MCF 10A (cell line): ENCODE results near the gene TTLL8. TPM values are rescaled to one million over a fixed set of nuclear protein-coding genes. Genes with fewer than 3 reads are reported as not detected.

ENCODE experiments used
- Bru-seq: library from RNA; stranded (reverse); fragments of 400-500 nt; gene quantifications from one replicate; lab custom pipeline; 2021; lab: Mats Ljungman, UMichigan
- BruChase-seq, 2 experiments: library from RNA; stranded (reverse); fragments of 400-500 nt; gene quantifications; one replicate each; lab custom pipeline; 2021; lab: Mats Ljungman, UMichigan
- BruUV-seq: library from RNA; stranded (reverse); fragments of 400-500 nt; replicated peaks from 2 replicates; lab custom pipeline; 2021; lab: Mats Ljungman, UMichigan
- CTCF ChIA-PET: fragments of 300-600 bp; sonication (Branson Sonifier 250); formaldehyde crosslinking; extraction: SDS; loops from one replicate; lab custom pipeline; 2021; ENCODE audit warnings: antibody characterized with exemption, inconsistent platforms; lab: Yijun Ruan, JAX
- POLR2A ChIA-PET: fragments of 300-600, 350-650 bp; sonication (Branson Sonifier 250); formaldehyde crosslinking; extraction: SDS; loops from one replicate; lab custom pipeline; 2020; ENCODE audit warnings: antibody characterized with exemption, inconsistent platforms; lab: Yijun Ruan, JAX
- DNase-seq: peaks from one replicate; pipeline ENCODE4 v3.0.0-alpha.2; 2018; ENCODE audit not compliant: unreplicated experiment
- H3K27ac Mint-ChIP-seq: one replicate; pipeline ENCODE4 v1.8.0; 2022; ENCODE audit warnings: mild to moderate bottlenecking, low read depth, mixed read lengths; ENCODE audit not compliant: unreplicated experiment
- H3K27me3 Mint-ChIP-seq: one replicate; pipeline ENCODE4 v1.8.0; 2022; ENCODE audit warnings: mixed read lengths; ENCODE audit not compliant: insufficient read depth, unreplicated experiment
- H3K36me3 Mint-ChIP-seq: one replicate; pipeline ENCODE4 v1.8.0; 2022; ENCODE audit warnings: mild to moderate bottlenecking, moderate library complexity, mixed read lengths; ENCODE audit not compliant: insufficient read depth, unreplicated experiment
- H3K4me1 Mint-ChIP-seq: one replicate; pipeline ENCODE4 v1.8.0; 2022; ENCODE audit warnings: mixed read lengths; ENCODE audit not compliant: insufficient read depth, unreplicated experiment
- H3K4me3 Mint-ChIP-seq: one replicate; pipeline ENCODE4 v1.8.0; 2022; ENCODE audit warnings: mild to moderate bottlenecking, moderate library complexity, mixed read lengths; ENCODE audit not compliant: unreplicated experiment
- H3K9me3 Mint-ChIP-seq: one replicate; pipeline ENCODE4 v1.8.0; 2022; ENCODE audit warnings: mixed read lengths; ENCODE audit not compliant: unreplicated experiment
- intact Hi-C: fragments of 100-400 bp; cut with micrococcal nuclease; formaldehyde crosslinking; loops from 2 replicates; pipeline ENCODE4 v1.14.1; 2022
- long read RNA-seq: library from polyadenylated mRNA; stranded (forward); transcript quantifications from one replicate; pipeline ENCODE4 v2.0.0, GENCODE V29; 2022
- total RNA-seq: library from RNA; stranded (reverse); gene quantifications from 2 replicates; pipeline ENCODE4 v1.2.3, GENCODE V29; 2022
- TF ChIP-seq, protein P1 (sequence below): fragments of 200-600 bp; IDR thresholded peaks from one replicate; pipeline ENCODE4 v1.8.0; 2022; ENCODE audit warnings: antibody characterized with exemption, mild to moderate bottlenecking; ENCODE audit not compliant: unreplicated experiment

Gene TTLL8
- total RNA-seq (not detected in 2 replicates), Bru-seq, nascent RNA (not detected), BruChase-seq, experiment 1, labeled RNA remaining after a 6-hour chase (not detected), BruChase-seq, experiment 2, labeled RNA remaining after a 2-hour chase (percentile 3 among the genes with signal in this experiment)
- long read RNA-seq: 0 reads

DNA sequence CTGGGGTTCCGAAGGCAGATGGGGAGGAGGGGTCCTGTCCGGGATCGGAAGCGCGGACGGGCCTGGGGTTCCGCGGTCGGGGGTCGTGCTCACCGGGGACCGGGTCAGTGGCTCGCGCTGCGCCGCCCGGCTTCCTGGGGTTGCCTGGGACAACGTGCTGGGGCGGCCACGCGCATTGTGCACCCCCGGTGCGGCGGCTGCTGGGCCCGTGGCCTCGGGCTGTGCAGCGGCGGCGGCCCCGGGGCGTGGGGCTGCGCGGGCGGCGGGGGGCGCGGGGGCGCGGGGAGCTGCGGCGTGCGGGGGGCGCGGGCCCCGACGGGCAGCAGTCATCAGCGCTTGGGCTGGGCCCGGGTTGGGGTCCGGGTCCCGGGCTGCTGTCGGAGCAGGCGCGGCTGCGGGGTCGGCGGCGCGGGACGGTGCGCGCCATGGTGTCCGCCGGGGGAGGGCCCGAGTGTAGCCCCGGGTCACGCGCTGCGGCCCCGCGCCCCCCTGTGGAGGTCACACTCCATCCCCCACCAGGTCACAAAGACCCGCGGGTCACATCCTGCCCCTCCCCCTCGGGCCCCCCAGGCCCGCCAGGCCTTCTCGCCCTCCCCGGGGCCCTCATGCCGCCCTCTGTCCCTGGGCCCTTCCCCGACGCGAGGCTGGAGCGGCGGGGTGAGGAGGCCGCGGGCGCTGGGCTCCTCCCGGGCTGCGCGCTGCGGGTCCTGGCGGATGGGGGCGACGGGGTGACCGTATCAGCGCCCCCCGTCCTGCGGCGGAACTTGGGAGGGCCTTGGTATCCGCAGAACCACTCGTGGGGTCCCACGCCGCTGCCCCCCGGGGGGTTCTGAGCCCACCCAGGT is at the start of gene TTLL8:
TTLL8 (minus strand) TSS at position 238 of the 845 bp plus-strand sequence.
- no peaks in the 10 kb centered on the region for H3K9me3 Mint-ChIP-seq
- no peak within 1 kb of the TSS for H3K4me3 Mint-ChIP-seq
- no peaks in the 10 kb centered on the region for H3K27me3 Mint-ChIP-seq
- ChIA-PET CTCF (no interaction called here), POLR2A (no interaction called here)
- no peak for DNase-seq
- H3K27ac Mint-ChIP-seq: no peak within 1 kb of the TSS
- BruUV-seq: no TSS peak
- TF ChIP-seq, protein P1, sequence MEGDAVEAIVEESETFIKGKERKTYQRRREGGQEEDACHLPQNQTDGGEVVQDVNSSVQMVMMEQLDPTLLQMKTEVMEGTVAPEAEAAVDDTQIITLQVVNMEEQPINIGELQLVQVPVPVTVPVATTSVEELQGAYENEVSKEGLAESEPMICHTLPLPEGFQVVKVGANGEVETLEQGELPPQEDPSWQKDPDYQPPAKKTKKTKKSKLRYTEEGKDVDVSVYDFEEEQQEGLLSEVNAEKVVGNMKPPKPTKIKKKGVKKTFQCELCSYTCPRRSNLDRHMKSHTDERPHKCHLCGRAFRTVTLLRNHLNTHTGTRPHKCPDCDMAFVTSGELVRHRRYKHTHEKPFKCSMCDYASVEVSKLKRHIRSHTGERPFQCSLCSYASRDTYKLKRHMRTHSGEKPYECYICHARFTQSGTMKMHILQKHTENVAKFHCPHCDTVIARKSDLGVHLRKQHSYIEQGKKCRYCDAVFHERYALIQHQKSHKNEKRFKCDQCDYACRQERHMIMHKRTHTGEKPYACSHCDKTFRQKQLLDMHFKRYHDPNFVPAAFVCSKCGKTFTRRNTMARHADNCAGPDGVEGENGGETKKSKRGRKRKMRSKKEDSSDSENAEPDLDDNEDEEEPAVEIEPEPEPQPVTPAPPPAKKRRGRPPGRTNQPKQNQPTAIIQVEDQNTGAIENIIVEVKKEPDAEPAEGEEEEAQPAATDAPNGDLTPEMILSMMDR: no peak
- intact Hi-C loops: no loop called here
- H3K36me3 Mint-ChIP-seq: no peaks in the 10 kb centered on the region
- no peaks in the 10 kb centered on the region for H3K4me1 Mint-ChIP-seq

- intact Hi-C loops: no loop called here
- DNase-seq: no peak
- Mint-ChIP-seq H3K27ac (no peak overlapping the region), H3K9me3 (no peaks in the 10 kb centered on the region), H3K27me3 (no peaks in the 10 kb centered on the region), H3K36me3 (no peaks in the 10 kb centered on the region), H3K4me1 (no peaks in the 10 kb centered on the region), H3K4me3 (no peak overlapping the region)
- TF ChIP-seq, protein P1: no peak
- ChIA-PET CTCF (interaction anchor here (0.6 kb wide), 1 partner anchor 123 kb away, joined by 3 read pairs; no protein-coding TSS in a partner anchor), POLR2A (no interaction called here)
- no TSS peak for BruUV-seq
Measured at GRCh38 chr22:50107529-50107928, 49.4 kb upstream of the TTLL8 start.

- ChIA-PET POLR2A (interaction anchor here (0.6 to 1.7 kb wide), 4 partner anchors 9 to 135 kb away, joined by 3 read pairs; partner anchors contain the start of gene MLC1), CTCF (interaction anchor here (0.7 kb wide), 1 partner anchor 40 kb away, joined by 3 read pairs; no protein-coding TSS in a partner anchor)
- DNase-seq: no peak
- Mint-ChIP-seq H3K9me3 (no peaks in the 10 kb centered on the region), H3K27me3 (no peaks in the 10 kb centered on the region), H3K4me3 (no peak overlapping the region), H3K4me1 (no peaks in the 10 kb centered on the region), H3K36me3 (no peaks in the 10 kb centered on the region), H3K27ac (no peak overlapping the region)
- no TSS peak for BruUV-seq
- TF ChIP-seq, protein P1: no peak
- intact Hi-C loops: no loop called here
Measured at GRCh38 chr22:50105208-50106100, 47.4 kb upstream of the TTLL8 start.
